ENCODE measurements around the gene CREG2. TPM values are rescaled to one million over a fixed set of nuclear protein-coding genes. Genes with fewer than 3 reads are reported as not detected.

The CREG2 gene
- total RNA-seq, 2 donors from 2014 or later, result 0.59 TPM; not detected in 1

DNA sequence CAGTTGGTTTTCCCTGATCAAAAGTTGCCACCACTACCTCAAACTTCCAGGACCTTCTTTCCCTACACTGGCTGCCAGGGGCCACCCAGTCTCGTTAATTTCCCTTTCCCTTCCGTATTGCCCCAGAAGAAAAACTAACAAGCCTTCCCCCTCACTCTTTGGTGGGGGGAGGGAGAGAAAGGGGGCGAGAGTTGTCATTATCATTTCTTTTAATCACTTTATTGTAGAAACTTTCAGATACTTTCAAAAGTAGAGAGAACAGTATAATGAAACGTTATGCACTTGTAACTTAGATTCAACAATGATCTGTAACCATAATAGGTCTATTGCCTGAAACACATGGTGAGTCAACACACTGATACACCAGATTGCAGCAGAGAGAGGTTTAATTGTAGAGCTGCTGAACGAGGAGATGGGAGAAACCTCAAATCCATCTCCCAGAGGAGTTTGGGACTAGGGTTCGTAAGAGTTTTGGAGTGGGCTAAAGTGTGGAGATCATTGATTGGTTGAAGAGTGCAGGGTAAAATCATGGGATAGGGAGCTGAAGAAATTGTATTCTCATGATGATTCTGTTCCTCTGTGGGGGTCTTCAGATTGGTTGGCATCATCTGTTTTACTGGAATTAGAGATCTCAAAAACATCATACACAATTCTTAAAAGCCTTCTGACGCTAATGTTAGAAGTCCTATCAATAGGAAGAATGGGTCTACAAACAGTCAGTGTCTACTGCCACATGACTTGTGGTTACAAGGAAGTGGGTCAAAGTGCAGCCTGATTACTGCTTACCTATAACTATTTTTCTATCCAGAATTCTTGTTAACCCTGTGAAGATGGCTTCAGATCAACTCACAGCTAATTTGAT, 76.2 kb downstream of the CREG2 start:
- no peaks in the 10 kb centered on the region for H3K27me3 ChIP-seq
- H3K36me3 ChIP-seq, result no peaks in the 10 kb centered on the region
- no peak overlapping the region for H3K27ac ChIP-seq
- peaks cover 0 to 12% of the 10 kb centered on the region in 2 donors for H3K4me1 ChIP-seq
- no peaks in the 10 kb centered on the region for H3K9me3 ChIP-seq
- H3K4me3 ChIP-seq, result no peak overlapping the region
- TF ChIP-seq, protein P1, sequence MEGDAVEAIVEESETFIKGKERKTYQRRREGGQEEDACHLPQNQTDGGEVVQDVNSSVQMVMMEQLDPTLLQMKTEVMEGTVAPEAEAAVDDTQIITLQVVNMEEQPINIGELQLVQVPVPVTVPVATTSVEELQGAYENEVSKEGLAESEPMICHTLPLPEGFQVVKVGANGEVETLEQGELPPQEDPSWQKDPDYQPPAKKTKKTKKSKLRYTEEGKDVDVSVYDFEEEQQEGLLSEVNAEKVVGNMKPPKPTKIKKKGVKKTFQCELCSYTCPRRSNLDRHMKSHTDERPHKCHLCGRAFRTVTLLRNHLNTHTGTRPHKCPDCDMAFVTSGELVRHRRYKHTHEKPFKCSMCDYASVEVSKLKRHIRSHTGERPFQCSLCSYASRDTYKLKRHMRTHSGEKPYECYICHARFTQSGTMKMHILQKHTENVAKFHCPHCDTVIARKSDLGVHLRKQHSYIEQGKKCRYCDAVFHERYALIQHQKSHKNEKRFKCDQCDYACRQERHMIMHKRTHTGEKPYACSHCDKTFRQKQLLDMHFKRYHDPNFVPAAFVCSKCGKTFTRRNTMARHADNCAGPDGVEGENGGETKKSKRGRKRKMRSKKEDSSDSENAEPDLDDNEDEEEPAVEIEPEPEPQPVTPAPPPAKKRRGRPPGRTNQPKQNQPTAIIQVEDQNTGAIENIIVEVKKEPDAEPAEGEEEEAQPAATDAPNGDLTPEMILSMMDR (IDR thresholded peaks at IDR 0.05), result no peak
- no peak for DNase-seq (ENCODE audit: low spot score)

DNA sequence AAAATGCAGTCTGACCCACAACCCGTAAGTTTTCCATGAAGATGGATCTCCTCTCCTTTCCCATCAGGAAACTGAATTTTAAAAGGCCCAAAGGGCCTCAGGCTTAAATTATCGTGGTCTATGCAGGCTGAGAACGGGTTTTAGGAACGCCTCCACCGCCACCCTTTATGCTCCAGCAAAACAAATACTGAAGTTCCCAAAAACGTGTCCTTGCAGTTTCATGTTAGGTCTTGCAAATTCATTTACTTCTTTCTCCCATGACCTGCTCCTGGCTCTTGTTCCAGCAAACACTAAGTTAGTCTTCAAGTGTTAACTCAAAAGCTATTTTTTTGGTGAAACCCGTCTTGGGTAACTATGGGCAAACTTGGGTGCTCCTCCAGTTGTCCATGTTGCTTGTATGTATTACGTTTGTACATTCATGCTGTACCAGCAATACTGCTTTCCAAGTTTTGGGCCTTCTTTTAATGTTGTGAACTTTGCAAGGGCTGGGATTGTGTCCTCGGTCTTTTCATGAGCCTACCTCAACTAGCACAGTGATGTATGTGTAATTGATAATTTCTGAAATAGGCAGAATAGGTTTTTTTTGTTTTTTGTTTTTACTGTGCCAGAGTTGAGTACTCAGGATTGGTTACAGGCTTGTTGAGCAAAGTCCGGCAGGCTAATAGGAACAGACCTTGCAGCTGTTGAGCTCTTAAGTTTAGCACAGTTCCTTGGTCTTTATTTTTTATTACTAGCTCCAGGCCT, 77.0 kb downstream of the CREG2 start:
- Histone ChIP-seq H3K27ac (peak overlapping the region in 1 of 2 donors; percentile 18), H3K4me3 (no peak overlapping the region)
- DNase-seq (ENCODE audit: low spot score), result no peak

DNA sequence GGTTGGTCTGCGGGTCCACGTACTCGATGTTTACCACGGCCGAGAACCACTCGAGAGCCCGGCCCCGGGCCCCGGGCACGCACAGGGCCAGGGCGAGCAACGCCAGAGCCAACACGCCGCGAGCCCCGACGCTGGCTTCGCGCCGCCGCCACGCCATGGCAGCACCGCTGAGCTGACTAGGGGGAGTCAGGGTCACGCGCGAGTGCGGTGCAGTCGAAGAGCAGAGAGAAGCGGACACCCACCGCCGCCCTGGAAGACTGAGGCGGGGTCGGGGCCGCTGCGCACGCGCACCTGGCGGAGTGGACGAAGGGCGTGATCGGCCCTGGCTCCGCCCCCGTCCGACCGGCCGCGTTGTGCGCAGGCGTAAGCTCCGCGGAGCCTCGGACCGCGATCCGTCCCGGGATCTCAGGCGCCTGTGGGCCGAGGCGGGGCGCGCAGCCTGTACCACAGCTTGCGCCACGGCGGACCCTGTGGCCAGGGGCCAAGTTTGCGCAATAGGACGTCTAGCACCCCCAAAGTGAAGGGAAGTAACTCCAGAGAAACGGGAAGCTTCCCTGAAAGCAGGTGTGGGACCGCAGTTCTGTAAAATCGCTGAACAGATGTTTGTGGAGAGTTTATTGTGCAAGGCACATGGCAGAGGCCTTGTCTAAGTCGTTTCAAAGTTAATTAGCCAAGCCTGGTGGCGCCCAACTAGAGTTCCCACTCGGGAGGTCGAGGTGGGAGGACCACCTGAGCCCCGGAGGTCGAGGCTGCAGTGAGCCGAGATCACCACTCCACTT, 78.7 kb downstream of the CREG2 start, which contains the start of gene RNF149:
RNF149 (minus strand) TSS at position 270 of the 779 bp plus-strand sequence; CDS start at position 157, 113 bp downstream.
- no peaks in the 10 kb centered on the region for H3K27me3 ChIP-seq
- H3K4me1 ChIP-seq, result peaks cover 0 to 36% of the 10 kb centered on the region in 2 donors
- H3K9me3 ChIP-seq, result no peaks in the 10 kb centered on the region
- TF ChIP-seq, protein P1 (IDR thresholded peaks at IDR 0.05), result peak in 1 of 2 donors; percentile 22
- DNase-seq (ENCODE audit: low spot score), result peak; percentile 94
- peak within 1 kb of the TSS; percentile 97 to 99 for H3K4me3 ChIP-seq
- peak within 1 kb of the TSS; percentile 93 to 95 for H3K27ac ChIP-seq
- no peaks in the 10 kb centered on the region for H3K36me3 ChIP-seq

More for the DNA sequence above, 77.0 kb downstream of the CREG2 start:
- no peaks in the 10 kb centered on the region for H3K36me3 ChIP-seq
- TF ChIP-seq, protein P1 (IDR thresholded peaks at IDR 0.05), result no peak
- no peaks in the 10 kb centered on the region for H3K9me3 ChIP-seq
- no peaks in the 10 kb centered on the region for H3K27me3 ChIP-seq
- H3K4me1 ChIP-seq, result peaks cover 0 to 20% of the 10 kb centered on the region in 2 donors

DNA sequence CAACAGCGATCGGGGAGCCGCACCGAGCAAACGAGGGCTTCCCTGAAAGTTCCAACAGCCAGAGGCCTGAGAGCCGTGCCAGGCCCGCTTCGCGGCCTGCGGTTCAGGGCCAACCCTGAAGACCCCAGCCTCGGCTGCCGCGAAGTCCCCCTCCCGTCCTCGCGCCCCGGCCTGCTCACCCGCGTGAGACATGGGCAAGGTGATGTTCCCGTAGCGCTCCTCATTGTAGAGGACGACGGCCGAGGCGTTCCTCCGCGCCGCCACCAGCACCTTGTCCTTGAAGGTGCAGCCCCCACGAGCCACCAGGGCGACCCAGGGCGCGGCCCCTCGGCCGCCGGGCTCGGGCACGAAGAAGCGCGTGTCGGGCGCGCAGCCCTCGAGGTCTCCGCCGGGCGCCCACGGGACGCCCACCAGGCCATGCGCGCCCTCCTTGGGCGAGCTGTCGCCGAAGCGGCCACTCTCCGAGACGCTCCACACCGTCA, 79.3 kb downstream of the CREG2 start:
- no peak for DNase-seq (ENCODE audit: low spot score)
- Histone ChIP-seq H3K27me3 (no peaks in the 10 kb centered on the region), H3K4me3 (peak overlapping the region; percentile 97 to 99), H3K4me1 (peaks cover 0 to 36% of the 10 kb centered on the region in 2 donors), H3K36me3 (no peaks in the 10 kb centered on the region), H3K27ac (peak overlapping the region; percentile 93 to 95), H3K9me3 (no peaks in the 10 kb centered on the region)
- TF ChIP-seq, protein P1 (IDR thresholded peaks at IDR 0.05), result no peak

DNA sequence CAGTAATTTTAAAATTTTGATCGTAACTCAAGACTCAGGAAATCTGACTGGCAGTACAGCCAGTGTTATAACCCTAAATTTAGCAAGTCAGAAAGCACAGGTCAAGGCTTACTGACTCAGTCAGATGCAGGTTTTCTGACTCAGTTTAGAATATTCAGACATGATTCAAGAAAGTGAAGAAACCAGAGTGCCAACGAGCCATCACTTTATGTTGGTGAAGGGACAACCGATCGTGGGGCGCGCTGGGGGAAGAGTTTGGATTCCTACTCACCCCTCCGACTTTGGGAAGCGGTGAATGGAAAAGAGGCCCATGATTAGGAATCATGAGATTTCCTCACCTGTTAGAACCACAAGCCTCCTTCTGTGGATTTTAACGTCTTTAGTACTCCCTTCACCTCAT, 79.8 kb downstream of the CREG2 start:
- no peak for DNase-seq (ENCODE audit: low spot score)
- Histone ChIP-seq H3K9me3 (no peaks in the 10 kb centered on the region), H3K4me3 (peak overlapping the region; percentile 97 to 99), H3K27me3 (no peaks in the 10 kb centered on the region), H3K36me3 (peaks cover 1% of the 10 kb centered on the region), H3K27ac (peak overlapping the region; percentile 93 to 95), H3K4me1 (peaks cover 0 to 36% of the 10 kb centered on the region in 2 donors)
- TF ChIP-seq, protein P1 (IDR thresholded peaks at IDR 0.05), result no peak

Measured in right atrium auricular region (tissue), 2 donors.